Limb (tissue), 2 donors: ENCODE results near the gene PPAN.

Experiments
- DNase-seq, 2 donors: peaks; one replicate each; pipeline ENCODE4 v3.0.0-alpha.2; 2016; ENCODE audit errors: extremely low spot score in 2 of 2

PPAN gene

GRCh38 chr19:10113592-10113963 lies 7.4 kb downstream of the PPAN start:
- DNase-seq: no peak

GRCh38 chr19:10113964-10114650 lies 7.9 kb downstream of the PPAN start:
- DNase-seq: no peak

DNA sequence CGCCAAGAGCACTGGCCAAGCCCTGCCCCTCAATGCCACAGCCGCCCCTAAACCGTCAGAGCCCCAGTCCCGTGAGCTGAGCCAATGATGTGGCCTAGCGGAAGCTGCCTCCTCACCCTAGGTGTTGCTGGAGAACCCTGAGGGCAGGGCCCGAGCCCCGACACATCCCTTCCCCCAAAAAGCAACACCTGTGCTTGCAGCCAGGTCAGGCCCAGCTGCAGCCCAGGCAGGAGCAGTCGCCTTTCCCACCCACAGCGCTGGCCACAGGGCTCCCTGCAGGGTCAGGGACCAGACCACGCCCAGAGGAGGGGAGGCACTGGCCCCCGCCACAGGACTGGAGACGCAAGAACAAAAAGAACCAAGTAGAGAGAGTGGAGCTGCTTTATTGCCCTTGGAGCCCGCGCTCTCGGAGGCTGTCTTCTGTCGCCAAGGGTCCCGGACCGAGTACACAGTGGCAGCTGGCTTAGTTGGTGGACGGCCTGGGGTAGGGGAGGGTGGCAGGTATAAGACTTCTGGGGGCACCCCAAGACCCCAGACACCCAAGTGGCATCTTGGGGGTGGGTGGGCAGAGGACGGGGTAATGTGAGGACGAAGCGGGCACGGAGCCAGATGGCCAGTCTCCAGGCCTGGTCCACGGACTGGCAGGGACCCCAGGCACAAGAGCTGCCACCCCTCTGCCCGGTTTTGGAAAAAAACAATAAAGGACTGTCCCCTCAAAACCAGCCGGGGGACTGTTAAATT lies 8.7 kb downstream of the PPAN start:
- DNase-seq: no peak

DNA sequence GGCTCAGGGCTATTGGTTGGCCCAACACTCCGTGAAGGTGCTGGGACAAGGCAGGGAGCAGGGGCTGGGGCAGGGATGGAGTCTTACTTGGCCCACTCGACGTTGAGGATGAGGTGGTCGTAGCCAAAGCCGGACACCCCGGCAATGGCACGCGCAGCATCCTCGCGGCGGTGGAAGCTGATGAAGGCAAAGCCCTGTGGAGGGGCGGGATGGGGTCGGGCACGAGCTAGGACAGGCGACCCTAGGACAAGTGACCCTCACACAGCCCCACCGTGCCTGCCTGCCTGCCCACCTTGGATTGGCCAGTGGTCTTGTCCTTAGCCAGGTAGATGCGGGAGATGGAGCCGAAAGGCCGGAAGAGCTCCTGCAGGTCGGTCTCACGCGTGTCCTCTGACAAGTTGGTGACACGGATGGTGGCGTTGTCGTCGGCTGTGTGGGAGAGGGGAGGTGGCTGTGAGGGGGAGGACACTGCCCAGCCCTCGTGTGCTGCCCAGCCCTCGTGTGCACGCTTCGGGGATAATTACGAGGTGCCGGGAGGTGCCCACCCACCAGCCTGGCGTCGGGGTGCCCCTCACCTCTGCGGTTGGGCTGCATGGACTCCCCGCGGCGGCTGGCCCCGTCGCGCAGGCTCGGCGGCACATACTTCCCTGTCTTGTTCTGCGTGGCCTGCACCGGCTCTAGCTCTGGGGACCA lies 9.4 kb downstream of the PPAN start:
- no peak for DNase-seq

DNA sequence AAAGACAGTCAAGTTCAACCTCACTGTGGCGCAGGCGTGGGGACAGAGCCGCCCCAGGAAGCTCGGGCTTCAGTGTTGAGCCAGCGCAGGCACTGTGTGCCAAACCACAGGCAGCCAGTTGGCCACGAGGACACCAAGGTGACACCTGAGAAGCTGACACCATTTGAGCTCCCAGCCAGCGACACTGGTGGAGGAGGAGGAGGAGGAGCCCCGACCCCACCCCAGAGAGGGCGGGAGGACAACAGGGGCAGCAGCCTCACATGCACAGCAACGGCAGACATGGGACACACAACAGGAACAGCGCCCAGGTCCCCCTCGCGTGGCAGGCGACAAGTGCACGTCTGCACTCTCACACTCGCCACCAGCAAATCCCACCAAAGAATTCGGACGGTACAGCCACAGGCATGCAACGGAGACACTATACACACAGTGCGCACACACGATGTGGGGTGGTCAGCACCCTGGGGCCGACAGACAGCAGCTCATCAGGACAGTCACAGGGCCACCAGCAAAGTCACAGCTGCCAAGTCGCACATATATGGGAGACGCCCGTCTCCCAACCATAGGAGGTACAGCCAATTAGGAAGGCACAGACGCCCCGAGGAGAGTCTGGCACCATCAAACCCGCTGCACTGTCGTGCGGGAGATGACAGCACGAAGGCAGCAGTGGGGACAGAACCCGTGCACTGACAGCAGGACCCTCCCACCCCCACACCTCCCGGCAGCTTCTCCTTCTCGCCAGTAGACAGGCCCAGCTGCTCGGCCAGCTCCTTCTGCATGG lies 10.1 kb downstream of the PPAN start:
- DNase-seq: no peak

GRCh38 chr19:10116866-10117616 lies 10.9 kb downstream of the PPAN start:
- no peak for DNase-seq

DNA sequence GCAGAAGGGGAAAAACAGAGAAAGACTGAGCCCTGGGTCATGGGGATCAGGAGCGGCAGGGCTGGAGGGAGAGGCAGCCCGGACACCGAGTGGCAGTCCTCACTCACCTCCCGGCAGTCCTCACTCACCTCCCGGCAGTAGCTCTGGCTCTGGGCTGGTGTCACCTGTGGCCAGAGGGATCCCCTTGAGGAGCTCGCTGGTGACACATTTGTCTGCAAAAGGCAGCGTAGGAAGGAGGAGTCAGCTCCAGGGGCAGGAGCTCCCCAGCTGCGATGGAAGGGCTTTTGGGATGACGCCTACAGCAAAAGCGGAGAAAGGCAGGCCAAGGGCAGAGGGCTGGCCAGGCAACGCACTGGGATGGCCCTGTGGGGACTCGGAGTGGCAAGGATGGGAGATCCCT lies 12.8 kb downstream of the PPAN start:
- DNase-seq: no peak

- DNase-seq: no peak
Measured at GRCh38 chr19:10120538-10121189, 14.5 kb downstream of the PPAN start.

- DNase-seq: no peak
Measured at GRCh38 chr19:10122045-10122444, 15.9 kb downstream of the PPAN start.

- DNase-seq: no peak
Measured at GRCh38 chr19:10124429-10124828, 18.3 kb downstream of the PPAN start.

GRCh38 chr19:10126213-10126639 lies 20.1 kb downstream of the PPAN start:
- DNase-seq: no peak

GRCh38 chr19:10132905-10133304 lies 26.7 kb downstream of the PPAN start:
- DNase-seq: no peak

GRCh38 chr19:10133596-10133995 lies 27.4 kb downstream of the PPAN start:
- DNase-seq: no peak

- DNase-seq: no peak
Measured at GRCh38 chr19:10134040-10134439, 27.9 kb downstream of the PPAN start.

- DNase-seq: no peak
Measured at GRCh38 chr19:10135551-10136334, 29.6 kb downstream of the PPAN start.

GRCh38 chr19:10136936-10137335 lies 30.8 kb downstream of the PPAN start:
- no peak for DNase-seq

DNA sequence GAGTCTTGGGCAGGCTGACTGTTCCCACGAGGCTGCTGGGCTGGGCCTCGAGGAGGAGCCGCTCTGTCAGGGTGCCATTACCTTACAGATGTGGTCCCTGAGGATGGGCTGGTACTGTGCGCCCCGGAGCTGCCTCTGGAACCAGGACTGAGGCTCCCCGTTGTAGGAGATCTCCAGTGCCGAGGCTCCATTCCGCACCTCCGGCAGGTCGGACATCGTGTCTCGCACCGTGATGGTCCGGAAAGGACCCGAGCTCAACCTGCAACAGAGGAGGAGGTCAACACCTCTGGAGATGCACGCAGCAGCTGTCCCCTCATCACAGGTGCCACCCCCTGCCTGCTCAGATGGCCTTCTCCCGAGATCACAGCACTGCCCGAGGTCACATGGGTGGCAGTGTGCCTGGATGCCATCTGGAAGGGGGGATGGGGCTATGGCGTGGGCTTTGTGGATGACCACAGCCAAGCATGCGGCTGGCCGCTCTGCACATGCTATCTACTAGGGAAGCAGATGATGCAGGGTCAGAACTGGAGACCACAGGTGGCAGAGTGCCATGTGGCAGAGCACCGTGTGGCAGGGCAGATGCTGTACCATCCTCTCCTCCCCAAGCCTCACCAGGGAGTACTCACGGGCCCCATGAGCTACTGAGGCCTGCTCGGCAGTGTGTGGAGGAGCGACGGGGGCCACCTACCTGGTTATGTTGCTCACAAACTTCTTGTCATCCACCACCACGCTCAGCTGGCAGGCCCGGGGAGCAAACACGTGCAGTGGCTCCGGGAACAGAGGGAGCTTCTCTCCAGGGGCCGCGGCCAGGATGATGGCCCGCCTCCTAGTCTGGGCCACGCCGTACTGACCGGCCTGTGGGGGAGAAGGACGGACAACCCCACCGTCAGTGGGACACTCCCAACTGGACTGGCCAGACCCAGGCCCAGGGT lies 31.9 kb downstream of the PPAN start:
- no peak for DNase-seq

DNA sequence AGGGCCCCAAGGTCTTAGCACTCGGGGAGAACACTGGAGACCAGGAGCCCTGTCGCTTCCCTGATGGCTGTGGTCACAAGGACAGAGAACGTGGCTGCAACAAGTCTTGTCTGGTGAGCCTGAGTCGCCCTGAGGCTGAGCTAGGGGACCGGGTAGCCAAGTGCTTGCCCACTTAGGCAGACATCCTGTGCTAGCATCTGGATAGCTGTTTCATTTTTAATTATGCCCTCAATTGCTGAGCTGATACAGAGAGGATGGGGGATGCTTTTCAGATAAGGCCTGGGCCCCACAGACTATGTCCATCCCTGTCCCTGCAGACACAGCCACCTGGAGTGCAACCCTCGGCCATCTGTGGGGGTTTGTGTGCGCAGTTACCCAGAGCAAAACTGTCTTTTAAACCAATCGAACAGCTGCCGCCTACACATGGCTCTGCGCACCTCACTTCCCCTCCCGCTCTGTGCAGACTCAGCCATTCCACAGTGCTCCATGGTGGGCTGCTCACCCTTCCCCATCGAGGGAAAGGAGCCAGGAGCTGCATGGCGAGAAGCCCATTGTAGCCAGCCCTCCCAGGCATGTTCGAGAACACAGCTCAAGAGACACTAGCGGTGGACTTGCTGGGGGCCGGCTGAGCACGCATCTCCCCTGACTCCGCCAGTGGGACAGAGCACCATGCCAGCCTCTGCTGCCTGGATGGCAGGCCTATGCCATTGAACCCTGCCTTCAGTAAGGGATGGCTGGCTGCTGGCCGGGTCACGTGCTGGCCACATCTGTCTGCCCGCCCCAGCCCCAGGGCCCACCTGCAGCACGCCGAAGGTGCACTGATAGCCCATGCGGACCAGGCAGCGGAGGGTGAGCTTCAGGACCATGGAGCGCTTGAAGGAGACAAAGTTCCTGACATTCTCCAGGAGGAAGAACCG lies 33.0 kb downstream of the PPAN start:
- DNase-seq: no peak
